Measurements from ENCODE around the gene NELL2. TPM values are rescaled to one million over a fixed set of nuclear protein-coding genes. Genes with fewer than 3 reads are reported as not detected.

The NELL2 gene
- total and polyA plus RNA-seq, 9 of the 15 experiments (the other 6 are each of a cell fraction or from before 2014, with no cell fraction given), result 0.32 to 1.1 (median 0.53) TPM

- WGBS (ENCODE audit: insufficient coverage, low coverage, missing lambda C conversion rate), result 0% methylated on average over 3 of the region's 3 CpGs
- no peak overlapping the region for H2AFZ ChIP-seq (ENCODE audit: low read depth, low read length)
- no peaks in the 10 kb centered on the region for H3K9me3 ChIP-seq (replicated peaks; ENCODE audit: control insufficient read depth, insufficient read depth, low read depth, low read length)
- H4K20me1 ChIP-seq (replicated peaks; ENCODE audit: control insufficient read depth, insufficient read depth, low read length), result no peaks in the 10 kb centered on the region
- ChIA-PET POLR2A (no interaction called here), CTCF (ENCODE audit: low intra/inter-chr PET ratio) (no interaction called here)
- no peaks in the 10 kb centered on the region for H3K4me1 ChIP-seq (replicated peaks in 1 of 2; ENCODE audit: control insufficient read depth in 2 of 2, insufficient read depth in 2 of 2, low read length in 2 of 2)
- in situ Hi-C loops (cut with MboI) (no loop called here), intact Hi-C loops (cut with micrococcal nuclease) (no loop called here)
- ATAC-seq, result no peak
- H3K9ac ChIP-seq (ENCODE audit: insufficient read depth in 1 of 2, low read depth in 2 of 2, low read length in 2 of 2), result no peak overlapping the region
- DNase-seq (ENCODE audit: extremely low read depth in 1 of 4, low spot score in 3 of 4), result no peak
- H3K4me2 ChIP-seq (ENCODE audit: insufficient read depth, low read length), result no peak overlapping the region
- H3K36me3 ChIP-seq (ENCODE audit: control insufficient read depth, insufficient read depth, low read length), result no peaks in the 10 kb centered on the region
- no peaks in the 10 kb centered on the region for H3K9me1 ChIP-seq (ENCODE audit: control insufficient read depth, insufficient read depth, low read length)
- no peak for FAIRE-seq
- TF ChIP-seq ZNF316 (IDR thresholded peaks at IDR 0.05) (no peak), PPARD (CRISPR knock-in tag; IDR thresholded peaks at IDR 0.05) (no peak), BRF1 (IDR thresholded peaks at IDR 0.05; ENCODE audit: borderline replicate concordance, extremely low read depth, insufficient read length) (no peak), MIER1 (IDR thresholded peaks at IDR 0.05; ENCODE audit: low read depth) (no peak), ZNF444 (CRISPR knock-in tag; IDR thresholded peaks at IDR 0.05) (no peak), E2F4 (CRISPR knock-in tag; IDR thresholded peaks at IDR 0.05; ENCODE audit: low read depth) (no peak), KLF10 (CRISPR knock-in tag; IDR thresholded peaks at IDR 0.05) (no peak), PHB2 (IDR thresholded peaks at IDR 0.05; ENCODE audit: low read depth) (no peak), TAF1 (IDR thresholded peaks at IDR 0.05; ENCODE audit: control insufficient read depth, extremely low read depth, insufficient read depth, low read length, severe bottlenecking) (no peak), ESRRB (CRISPR knock-in tag; IDR thresholded peaks at IDR 0.05; ENCODE audit: borderline replicate concordance) (no peak), ZNF277 (CRISPR knock-in tag; IDR thresholded peaks at IDR 0.05; ENCODE audit: borderline replicate concordance) (no peak)
- TF ChIP-seq, protein P1, sequence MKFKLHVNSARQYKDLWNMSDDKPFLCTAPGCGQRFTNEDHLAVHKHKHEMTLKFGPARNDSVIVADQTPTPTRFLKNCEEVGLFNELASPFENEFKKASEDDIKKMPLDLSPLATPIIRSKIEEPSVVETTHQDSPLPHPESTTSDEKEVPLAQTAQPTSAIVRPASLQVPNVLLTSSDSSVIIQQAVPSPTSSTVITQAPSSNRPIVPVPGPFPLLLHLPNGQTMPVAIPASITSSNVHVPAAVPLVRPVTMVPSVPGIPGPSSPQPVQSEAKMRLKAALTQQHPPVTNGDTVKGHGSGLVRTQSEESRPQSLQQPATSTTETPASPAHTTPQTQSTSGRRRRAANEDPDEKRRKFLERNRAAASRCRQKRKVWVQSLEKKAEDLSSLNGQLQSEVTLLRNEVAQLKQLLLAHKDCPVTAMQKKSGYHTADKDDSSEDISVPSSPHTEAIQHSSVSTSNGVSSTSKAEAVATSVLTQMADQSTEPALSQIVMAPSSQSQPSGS (CRISPR knock-in tag; IDR thresholded peaks at IDR 0.05), result no peak
- no peak overlapping the region for H3K27ac ChIP-seq (ENCODE audit: extremely low read depth, low read depth, low read length)
- no peaks in the 10 kb centered on the region for H3K27me3 ChIP-seq (ENCODE audit: control insufficient read depth in 2 of 2, insufficient read depth in 2 of 2, low read length in 2 of 2)
- H3K4me3 ChIP-seq, result no peak overlapping the region
- no peaks in the 10 kb centered on the region for H3K79me2 ChIP-seq (ENCODE audit: control insufficient read depth, insufficient read depth, low read length)
- no TSS peak for BruUV-seq (replicated peaks)
Observed at GRCh38 chr12:44616402-44616801, 259.7 kb downstream of the NELL2 start.

Data from K562 (cell line).